ENCODE measurements around the gene TPR.
"Not testable (repeated sequence)": the region's sequence is repeated elsewhere in the genome, so short reads cannot be mapped to it uniquely, and the experiment has no call there.

TPR gene

GRCh38 chr1:186375152-186375928, at the start of gene TPR, which contains the start of gene ODR4:
TSS of gene TPR (minus strand) at chr1:186375253. CDS start at chr1:186375028, 225 bp downstream.
TSS of gene ODR4 (plus strand) at chr1:186375838. CDS start at chr1:186379786, 3,948 bp downstream.
- CTCF ChIA-PET, result interaction anchor here (0.6 to 2.4 kb wide), 29 partner anchors 10 to 611 kb away, joined by 3 to 24 read pairs (median 4); partner anchors contain the start of gene PRG4
- H3K4me3 Mint-ChIP-seq, result peak within 1 kb of the TSS; percentile 99
- peak within 1 kb of the TSS; percentile 96 for H3K27ac Mint-ChIP-seq
- DNase-seq, result peak; percentile 98
- no peaks in the 10 kb centered on the region for H3K9me3 Mint-ChIP-seq
- H3K36me3 Mint-ChIP-seq, result peaks cover 24% of the 10 kb centered on the region
- peaks cover 52% of the 10 kb centered on the region for H3K4me1 Mint-ChIP-seq
- peaks cover 5% of the 10 kb centered on the region for H3K27me3 Mint-ChIP-seq

GRCh38 chr1:186424539-186424938, 49.5 kb upstream of the TPR start:
- Mint-ChIP-seq H3K27me3 (no peaks in the 10 kb centered on the region), H3K27ac (no peak overlapping the region), H3K4me1 (peaks cover 36% of the 10 kb centered on the region), H3K36me3 (peaks cover 28% of the 10 kb centered on the region), H3K4me3 (no peak overlapping the region), H3K9me3 (no peaks in the 10 kb centered on the region)
- CTCF ChIA-PET, result interaction anchor here (1.0 kb wide), 1 partner anchor 20 kb away, joined by 3 read pairs; no protein-coding TSS in a partner anchor
- no peak for DNase-seq

GRCh38 chr1:186421446-186421845, 46.4 kb upstream of the TPR start:
- Mint-ChIP-seq H3K27ac (peak overlapping the region; percentile 90), H3K9me3 (no peaks in the 10 kb centered on the region), H3K36me3 (peaks cover 37% of the 10 kb centered on the region), H3K4me1 (peaks cover 43% of the 10 kb centered on the region), H3K4me3 (no peak overlapping the region), H3K27me3 (no peaks in the 10 kb centered on the region)
- DNase-seq, result no peak
- CTCF ChIA-PET, result interaction anchor here (0.9 to 1.6 kb wide), 3 partner anchors 12 to 46 kb away, joined by 3 to 6 read pairs (median 4); partner anchors contain the start of genes ODR4 and TPR

- Mint-ChIP-seq H3K36me3 (peaks cover 33% of the 10 kb centered on the region), H3K9me3 (no peaks in the 10 kb centered on the region), H3K27ac (peak overlapping the region; percentile 90), H3K27me3 (no peaks in the 10 kb centered on the region), H3K4me1 (peaks cover 38% of the 10 kb centered on the region), H3K4me3 (peak overlapping the region; percentile 46)
- CTCF ChIA-PET, result interaction anchor here (0.9 to 1.6 kb wide), 3 partner anchors 11 to 46 kb away, joined by 3 to 6 read pairs (median 4); partner anchors contain the start of genes ODR4 and TPR
- no peak for DNase-seq
These were observed 45.9 kb upstream of the TPR start for GRCh38 chr1:186420923-186421322.

GRCh38 chr1:186420311-186420710, 45.3 kb upstream of the TPR start:
- DNase-seq, result no peak
- Mint-ChIP-seq H3K9me3 (no peaks in the 10 kb centered on the region), H3K4me3 (no peak overlapping the region), H3K27ac (peak overlapping the region; percentile 90), H3K27me3 (no peaks in the 10 kb centered on the region), H3K4me1 (peaks cover 32% of the 10 kb centered on the region), H3K36me3 (peaks cover 31% of the 10 kb centered on the region)
- CTCF ChIA-PET, result interaction anchor here (0.9 to 1.6 kb wide), 3 partner anchors 11 to 45 kb away, joined by 3 to 6 read pairs (median 4); partner anchors contain the start of genes ODR4 and TPR

- no peak for DNase-seq
- CTCF ChIA-PET, result interaction anchor here (1.7 kb wide), 1 partner anchor 43 kb away, joined by 5 read pairs; the partner anchor contains the start of gene TPR
- H3K36me3 Mint-ChIP-seq, result peaks cover 24% of the 10 kb centered on the region
These were observed 43.5 kb upstream of the TPR start for GRCh38 chr1:186418503-186418902.

GRCh38 chr1:186413319-186413718, 38.3 kb upstream of the TPR start:
- CTCF ChIA-PET, result no interaction called here
- peaks cover 13% of the 10 kb centered on the region for H3K36me3 Mint-ChIP-seq
- H3K4me1 Mint-ChIP-seq, result peaks cover 3% of the 10 kb centered on the region
- H3K9me3 Mint-ChIP-seq, result no peaks in the 10 kb centered on the region
- H3K27ac Mint-ChIP-seq, result no peak overlapping the region
- H3K4me3 Mint-ChIP-seq, result no peak overlapping the region
- DNase-seq, result no peak
- H3K27me3 Mint-ChIP-seq, result no peaks in the 10 kb centered on the region

More at GRCh38 chr1:186418503-186418902, 43.5 kb upstream of the TPR start:
- peaks cover 30% of the 10 kb centered on the region for H3K4me1 Mint-ChIP-seq
- no peak overlapping the region for H3K4me3 Mint-ChIP-seq
- H3K27ac Mint-ChIP-seq, result no peak overlapping the region
- H3K27me3 Mint-ChIP-seq, result no peaks in the 10 kb centered on the region
- no peaks in the 10 kb centered on the region for H3K9me3 Mint-ChIP-seq

- Mint-ChIP-seq H3K4me3 (no peak overlapping the region), H3K36me3 (peaks cover 16% of the 10 kb centered on the region), H3K4me1 (peaks cover 8% of the 10 kb centered on the region), H3K27me3 (no peaks in the 10 kb centered on the region), H3K9me3 (no peaks in the 10 kb centered on the region), H3K27ac (no peak overlapping the region)
- DNase-seq, result no peak
- CTCF ChIA-PET, result interaction anchor here (1.0 kb wide), 1 partner anchor 12 kb away, joined by 3 read pairs; no protein-coding TSS in a partner anchor
These were observed 34.0 kb upstream of the TPR start for GRCh38 chr1:186409091-186409490.

- Mint-ChIP-seq H3K4me1 (peaks cover 8% of the 10 kb centered on the region), H3K27me3 (no peaks in the 10 kb centered on the region), H3K9me3 (no peaks in the 10 kb centered on the region), H3K4me3 (no peak overlapping the region), H3K27ac (no peak overlapping the region), H3K36me3 (peaks cover 17% of the 10 kb centered on the region)
- CTCF ChIA-PET, result interaction anchor here (0.6 to 1.6 kb wide), 12 partner anchors 16 to 582 kb away, joined by 3 to 6 read pairs (median 4); partner anchors contain the start of genes ODR4, PTGS2 and TPR
- no peak for DNase-seq
These were observed 29.5 kb upstream of the TPR start for GRCh38 chr1:186404454-186405051.

- no peak overlapping the region for H3K27ac Mint-ChIP-seq
- CTCF ChIA-PET, result interaction anchor here (0.6 to 1.6 kb wide), 11 partner anchors 21 to 583 kb away, joined by 3 to 6 read pairs (median 4); partner anchors contain the start of genes ODR4, PTGS2 and TPR
- no peaks in the 10 kb centered on the region for H3K9me3 Mint-ChIP-seq
- DNase-seq, result no peak
- peaks cover 18% of the 10 kb centered on the region for H3K36me3 Mint-ChIP-seq
- peaks cover 6% of the 10 kb centered on the region for H3K4me1 Mint-ChIP-seq
- no peaks in the 10 kb centered on the region for H3K27me3 Mint-ChIP-seq
- H3K4me3 Mint-ChIP-seq, result no peak overlapping the region
These were observed 28.6 kb upstream of the TPR start for GRCh38 chr1:186403632-186404031.

- H3K36me3 Mint-ChIP-seq, result peaks cover 21% of the 10 kb centered on the region
- CTCF ChIA-PET, DNase-seq, H3K27ac Mint-ChIP-seq, H3K9me3 Mint-ChIP-seq, H3K4me1 Mint-ChIP-seq, H3K4me3 Mint-ChIP-seq, H3K27me3 Mint-ChIP-seq: not testable (repeated sequence)
These were observed 26.4 kb upstream of the TPR start for GRCh38 chr1:186401446-186401845.

GRCh38 chr1:186392711-186393110, 17.7 kb upstream of the TPR start:
- H3K36me3 Mint-ChIP-seq, result peaks cover 35% of the 10 kb centered on the region
- CTCF ChIA-PET, result interaction anchor here (0.6 to 0.7 kb wide), 2 partner anchors 127 to 367 kb away, joined by 3 read pairs; no protein-coding TSS in a partner anchor
- H3K27me3 Mint-ChIP-seq, H3K4me3 Mint-ChIP-seq, H3K9me3 Mint-ChIP-seq, H3K27ac Mint-ChIP-seq, DNase-seq, H3K4me1 Mint-ChIP-seq: not testable (repeated sequence)

- Mint-ChIP-seq H3K27ac (no peak overlapping the region), H3K4me3 (no peak overlapping the region), H3K36me3 (peaks cover 30% of the 10 kb centered on the region), H3K9me3 (no peaks in the 10 kb centered on the region), H3K27me3 (no peaks in the 10 kb centered on the region), H3K4me1 (no peaks in the 10 kb centered on the region)
- no peak for DNase-seq
- CTCF ChIA-PET, result no interaction called here
These were observed 16.8 kb upstream of the TPR start for GRCh38 chr1:186391841-186392240.

GRCh38 chr1:186390925-186391324, 15.9 kb upstream of the TPR start:
- CTCF ChIA-PET, result interaction anchor here (0.6 kb wide), 1 partner anchor 215 kb away, joined by 3 read pairs; no protein-coding TSS in a partner anchor
- no peaks in the 10 kb centered on the region for H3K27me3 Mint-ChIP-seq
- H3K9me3 Mint-ChIP-seq, result no peaks in the 10 kb centered on the region
- peaks cover 28% of the 10 kb centered on the region for H3K36me3 Mint-ChIP-seq
- no peak overlapping the region for H3K27ac Mint-ChIP-seq
- no peaks in the 10 kb centered on the region for H3K4me1 Mint-ChIP-seq
- DNase-seq, result no peak
- no peak overlapping the region for H3K4me3 Mint-ChIP-seq
